CD4-positive, CD25-positive, alpha-beta regulatory T cell (primary cell): ENCODE measurements around the gene TNK2. TPM values are rescaled to one million over a fixed set of nuclear protein-coding genes. Genes with fewer than 3 reads are reported as not detected.

Source experiments
- ATAC-seq, 2 donors: fragments of 150-1000 bp; cut with Tn5 transposase; one replicate each; pipeline ENCODE4 v1.10.0; 2021; ENCODE audit warnings: low read depth in 2 of 2, moderate number of reproducible peaks in 2 of 2, moderate library complexity in 1 of 2
- DNase-seq, 3 donors: peaks; one replicate each; pipeline versions ENCODE4 v3.0.0 to v3.0.0-alpha.2; 2012 to 2022; ENCODE audit warnings: mixed read lengths in 1 of 3
- H3K27ac ChIP-seq: one replicate; pipeline ENCODE4 v1.7.0; 2013; ENCODE audit warnings: mild to moderate bottlenecking, low read length; ENCODE audit not compliant: insufficient read depth, poor library complexity, severe bottlenecking
- H3K27me3 ChIP-seq: one replicate; pipeline ENCODE4 v1.7.0; 2013; ENCODE audit warnings: low read length; ENCODE audit not compliant: control insufficient read depth, insufficient read depth
- H3K36me3 ChIP-seq: one replicate; pipeline ENCODE4 v1.7.0; 2013; ENCODE audit warnings: mild to moderate bottlenecking, low read length, moderate library complexity; ENCODE audit not compliant: control insufficient read depth, insufficient read depth
- H3K4me1 ChIP-seq: 2 replicates; pipeline ENCODE4 v1.7.0; 2013; ENCODE audit warnings: mild to moderate bottlenecking, low read length; ENCODE audit not compliant: insufficient read depth, control insufficient read depth, poor library complexity, severe bottlenecking
- H3K4me3 ChIP-seq: one replicate; pipeline ENCODE4 v1.7.0; 2013; ENCODE audit warnings: low read depth, mild to moderate bottlenecking, low read length, moderate library complexity
- H3K9me3 ChIP-seq, 2 experiments: 1 replicate in 1 of 2; 2 replicates in 1 of 2; pipeline ENCODE4 v1.7.0; 2013; ENCODE audit warnings: low read length in 2 of 2, mild to moderate bottlenecking in 1 of 2, moderate library complexity in 1 of 2; ENCODE audit not compliant: control insufficient read depth in 2 of 2
- H3K27ac Mint-ChIP-seq, 3 donors: one replicate each; pipeline ENCODE4 v1.8.0; 2020 to 2022; ENCODE audit warnings: mild to moderate bottlenecking in 3 of 3, mixed read lengths in 3 of 3, moderate library complexity in 2 of 3
- H3K27me3 Mint-ChIP-seq: one replicate; pipeline ENCODE4 v1.8.0; 2022; ENCODE audit warnings: mild to moderate bottlenecking, mixed read lengths
- H3K36me3 Mint-ChIP-seq: one replicate; pipeline ENCODE4 v1.8.0; 2020; ENCODE audit warnings: mixed read lengths
- H3K4me1 Mint-ChIP-seq, 4 donors: one replicate each; pipeline ENCODE4 v1.8.0; 2020 to 2022; ENCODE audit warnings: mixed read lengths in 4 of 4, mild to moderate bottlenecking in 1 of 4
- H3K4me3 Mint-ChIP-seq, 4 donors: one replicate each; pipeline ENCODE4 v1.8.0; 2020 to 2022; ENCODE audit warnings: mild to moderate bottlenecking in 4 of 4, mixed read lengths in 4 of 4, moderate library complexity in 3 of 4
- H3K9me3 Mint-ChIP-seq, 7 donors: one replicate each; pipeline ENCODE4 v1.8.0; 2020 to 2022; ENCODE audit warnings: mixed read lengths in 7 of 7, mild to moderate bottlenecking in 3 of 7, moderate library complexity in 2 of 7
- polyA plus RNA-seq, 4 donors: library from polyadenylated mRNA; unstranded; fragments of 300-500 nt; fragmentation: Illumina TruSeq; gene quantifications; one replicate each; pipeline ENCODE4 v1.2.3, GENCODE V29; 2021
- total RNA-seq: library from RNA; stranded (reverse); gene quantifications from one replicate; pipeline ENCODE4 v1.2.3, GENCODE V29; 2022

Gene TNK2
- total and polyA plus RNA-seq, 5 donors from 2014 or later, result 0.93 to 139 (median 2.1) TPM

- Mint-ChIP-seq H3K4me3 (peak overlapping the region in 1 of 4 donors; percentile 43), H3K4me1 (peaks cover 4 to 13% (median 8%) of the 10 kb centered on the region in 4 donors), H3K9me3 (no peaks in the 10 kb centered on the region), H3K36me3 (no peaks in the 10 kb centered on the region), H3K27me3 (peaks cover 21% of the 10 kb centered on the region), H3K27ac (peak overlapping the region in 1 of 3 donors; percentile 24)
- Histone ChIP-seq H3K4me3 (no peak overlapping the region), H3K36me3 (no peaks in the 10 kb centered on the region), H3K27me3 (peaks cover 1% of the 10 kb centered on the region), H3K27ac (no peak overlapping the region), H3K9me3 (no peaks in the 10 kb centered on the region), H3K4me1 (peaks cover 8% of the 10 kb centered on the region)
- DNase-seq, result peak in 2 of 3 donors; percentile 18 to 41
- ATAC-seq, result no peak
Observed at GRCh38 chr3:195849322-195850074, 58.9 kb downstream of the TNK2 start.

DNA sequence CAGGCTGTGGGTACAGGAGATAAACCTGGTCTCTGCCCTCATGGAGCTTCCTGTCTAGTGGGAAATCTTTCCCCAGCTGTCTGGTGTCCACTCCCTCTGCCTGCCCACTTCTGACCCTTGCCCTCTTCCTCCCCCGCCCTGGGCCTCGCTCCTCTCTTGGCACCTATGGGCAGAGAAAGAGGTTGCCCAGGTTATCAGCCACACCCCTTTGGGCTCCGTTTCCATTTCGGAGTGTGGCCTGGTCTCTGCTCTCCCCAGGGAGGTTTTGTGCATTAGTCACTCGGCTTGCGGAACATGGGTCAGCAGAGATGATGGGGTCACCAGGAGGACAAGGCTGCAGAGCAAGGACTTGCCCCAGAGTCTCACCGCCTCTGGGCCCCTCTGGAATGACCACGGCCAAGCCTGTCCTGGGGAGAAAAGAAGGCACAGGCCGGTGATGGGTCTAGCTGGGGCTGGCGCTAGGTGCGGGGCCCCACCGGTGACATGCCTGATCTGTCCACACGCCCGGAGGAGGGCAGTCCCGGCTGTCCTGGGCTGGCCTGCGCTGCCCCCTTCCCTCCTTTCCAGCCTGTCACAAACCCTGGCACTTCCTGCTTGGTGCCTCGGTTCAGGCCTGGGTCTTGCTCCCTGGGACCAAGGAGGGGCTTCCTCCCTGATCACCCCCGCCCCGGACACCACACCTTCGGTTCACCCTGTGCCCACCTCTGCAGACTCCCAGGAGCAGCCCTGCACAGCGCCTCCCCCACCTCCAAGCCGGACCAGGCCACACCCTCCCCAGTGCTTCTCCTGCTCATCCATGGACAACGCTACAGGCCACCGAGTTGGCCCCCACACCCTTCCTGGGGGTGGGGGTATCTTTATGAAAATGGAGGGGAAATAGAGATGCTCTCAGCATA, 61.0 kb downstream of the TNK2 start:
- no peaks in the 10 kb centered on the region for H3K36me3 ChIP-seq
- peaks cover 24% of the 10 kb centered on the region for H3K27me3 Mint-ChIP-seq
- no peaks in the 10 kb centered on the region for H3K9me3 Mint-ChIP-seq
- H3K9me3 ChIP-seq, result no peaks in the 10 kb centered on the region
- H3K4me1 ChIP-seq, result peaks cover 8% of the 10 kb centered on the region
- peaks cover 1% of the 10 kb centered on the region for H3K27me3 ChIP-seq
- no peak overlapping the region for H3K4me3 Mint-ChIP-seq
- H3K4me3 ChIP-seq, result no peak overlapping the region
- H3K27ac ChIP-seq, result no peak overlapping the region
- DNase-seq (no peak), ATAC-seq (no peak)
- H3K27ac Mint-ChIP-seq, result no peak overlapping the region
- H3K36me3 Mint-ChIP-seq, result no peaks in the 10 kb centered on the region
- peaks cover 4 to 13% (median 8%) of the 10 kb centered on the region in 4 donors for H3K4me1 Mint-ChIP-seq

DNA sequence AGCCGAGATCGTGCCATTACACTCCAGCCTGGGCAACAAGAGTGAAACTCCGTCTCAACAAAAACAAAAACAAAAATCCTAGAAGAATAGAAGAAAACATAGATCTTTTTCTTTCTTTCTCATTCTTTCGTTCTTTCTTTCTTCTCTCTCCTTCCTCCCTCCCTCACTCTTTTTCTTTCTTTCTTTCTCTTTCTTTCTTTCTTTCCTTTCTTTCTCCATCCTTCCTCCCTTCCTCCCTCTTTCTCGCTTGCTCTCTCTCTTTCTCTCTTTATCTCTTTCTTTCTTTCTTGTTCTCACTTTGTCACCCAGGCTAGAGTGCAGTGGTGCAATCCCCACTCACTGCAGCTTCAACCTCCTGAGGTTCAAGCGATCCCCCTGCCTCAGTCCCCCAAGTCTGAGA, 62.9 kb downstream of the TNK2 start:
- H3K9me3 ChIP-seq, result no peaks in the 10 kb centered on the region
- no peaks in the 10 kb centered on the region for H3K4me1 ChIP-seq
- H3K4me3 ChIP-seq, result no peak overlapping the region
- DNase-seq (no peak), ATAC-seq (no peak)
- no peaks in the 10 kb centered on the region for H3K36me3 ChIP-seq
- Mint-ChIP-seq H3K36me3 (no peaks in the 10 kb centered on the region), H3K9me3 (no peaks in the 10 kb centered on the region), H3K27ac (no peak overlapping the region), H3K27me3 (peaks cover 10% of the 10 kb centered on the region), H3K4me1 (peaks cover 0 to 6% (median 1%) of the 10 kb centered on the region in 4 donors), H3K4me3 (no peak overlapping the region)
- no peaks in the 10 kb centered on the region for H3K27me3 ChIP-seq
- no peak overlapping the region for H3K27ac ChIP-seq

DNA sequence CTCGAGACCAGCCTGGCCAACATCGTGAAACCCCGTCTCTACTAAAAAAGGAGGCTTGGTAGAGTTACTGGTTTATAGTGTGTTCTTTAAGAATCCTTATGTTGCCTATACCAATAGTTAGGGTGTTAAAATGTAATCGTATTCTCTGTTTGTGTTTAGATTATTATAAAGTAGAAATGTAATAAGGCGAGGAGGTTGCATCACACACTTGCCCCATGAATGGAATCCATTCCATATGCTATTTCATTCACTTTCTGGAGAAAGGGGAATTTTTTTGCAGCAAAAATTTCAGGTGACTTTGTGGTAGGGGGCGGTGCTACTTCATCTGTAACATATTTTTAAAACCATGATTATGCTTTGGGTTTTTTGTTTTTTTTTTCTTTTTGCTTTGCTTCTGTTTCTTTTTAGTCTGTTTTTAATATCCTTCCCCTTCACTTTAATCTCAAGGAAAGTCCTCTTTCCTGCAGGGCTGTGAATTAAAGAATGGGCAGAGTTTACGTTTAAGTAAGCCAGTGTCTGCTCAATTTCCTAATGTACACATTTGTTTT, 63.6 kb downstream of the TNK2 start:
- no peaks in the 10 kb centered on the region for H3K9me3 Mint-ChIP-seq
- no peaks in the 10 kb centered on the region for H3K4me1 ChIP-seq
- no peaks in the 10 kb centered on the region for H3K36me3 Mint-ChIP-seq
- H3K27ac ChIP-seq, result no peak overlapping the region
- ATAC-seq (no peak), DNase-seq (no peak)
- H3K4me1 Mint-ChIP-seq, result peaks cover 0 to 6% (median 1%) of the 10 kb centered on the region in 4 donors
- H3K4me3 ChIP-seq, result no peak overlapping the region
- H3K36me3 ChIP-seq, result no peaks in the 10 kb centered on the region
- H3K9me3 ChIP-seq, result no peaks in the 10 kb centered on the region
- no peaks in the 10 kb centered on the region for H3K27me3 ChIP-seq
- peaks cover 10% of the 10 kb centered on the region for H3K27me3 Mint-ChIP-seq
- peak overlapping the region in 1 of 3 donors; percentile 53 for H3K27ac Mint-ChIP-seq
- H3K4me3 Mint-ChIP-seq, result no peak overlapping the region

DNA sequence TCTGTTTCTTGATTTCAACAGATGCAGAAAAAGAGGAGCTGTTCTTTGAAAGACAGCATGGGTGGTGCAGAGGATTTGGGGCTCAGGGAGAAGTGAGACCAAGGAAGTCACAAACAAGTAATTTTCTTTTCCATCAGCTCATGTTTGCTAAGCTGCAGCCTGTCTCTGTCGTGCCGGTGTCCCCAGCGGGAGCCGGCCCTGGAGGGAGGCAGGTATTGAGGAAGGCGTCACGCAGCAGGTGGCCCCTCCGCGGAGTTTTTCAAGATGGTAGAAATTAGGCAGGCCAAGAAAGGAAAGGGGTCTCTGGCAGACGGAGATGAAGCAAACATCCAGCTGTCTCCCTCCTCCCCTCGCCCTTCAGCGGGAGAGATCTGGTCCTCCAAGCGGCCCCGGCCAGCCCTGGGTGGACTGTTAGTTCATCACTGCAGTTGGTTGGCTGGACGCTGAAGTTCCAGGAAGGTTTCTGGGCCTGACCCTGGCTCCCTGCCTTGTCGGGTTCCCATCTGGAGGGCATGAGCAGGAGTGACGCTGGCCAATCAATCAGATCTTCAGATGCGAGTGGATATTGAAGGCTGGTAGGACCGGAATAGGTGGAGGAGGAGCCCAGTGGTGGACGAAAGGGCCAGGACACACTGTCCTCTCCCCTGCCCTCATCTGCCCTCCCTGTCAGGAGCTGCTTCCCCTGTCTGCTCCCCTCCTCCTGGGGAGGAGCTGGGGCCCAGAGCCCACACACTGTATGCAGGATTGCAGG, 68.9 kb downstream of the TNK2 start:
- Histone ChIP-seq H3K4me3 (no peak overlapping the region), H3K27me3 (no peaks in the 10 kb centered on the region), H3K9me3 (no peaks in the 10 kb centered on the region), H3K27ac (no peak overlapping the region), H3K4me1 (no peaks in the 10 kb centered on the region), H3K36me3 (no peaks in the 10 kb centered on the region)
- Mint-ChIP-seq H3K4me1 (no peaks in the 10 kb centered on the region), H3K27me3 (peaks cover 12% of the 10 kb centered on the region), H3K4me3 (no peak overlapping the region), H3K36me3 (no peaks in the 10 kb centered on the region), H3K9me3 (peaks cover 0 to 2% (median 0%) of the 10 kb centered on the region in 7 donors), H3K27ac (no peak overlapping the region)
- DNase-seq (no peak), ATAC-seq (no peak)

DNA sequence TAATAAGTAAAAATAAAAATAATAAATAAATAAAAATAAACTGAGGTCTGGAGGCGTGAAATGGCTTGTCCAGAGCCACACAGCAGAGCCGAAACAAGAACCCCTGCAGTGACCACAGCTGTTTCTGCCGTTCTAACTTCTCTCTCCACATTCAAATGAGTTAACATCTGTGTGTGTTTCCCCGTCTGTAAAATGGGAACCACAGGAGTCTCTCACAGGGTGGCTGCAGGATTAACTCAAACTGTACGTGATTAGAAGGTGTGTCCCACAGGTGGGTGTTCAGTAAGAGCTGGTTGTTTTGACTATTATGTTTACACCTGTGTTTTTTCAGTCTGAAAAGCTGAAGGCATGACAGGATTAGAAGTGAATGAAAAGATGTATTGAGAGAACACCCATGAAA, 69.6 kb downstream of the TNK2 start:
- Histone ChIP-seq H3K4me1 (no peaks in the 10 kb centered on the region), H3K9me3 (no peaks in the 10 kb centered on the region), H3K27me3 (no peaks in the 10 kb centered on the region), H3K27ac (no peak overlapping the region), H3K36me3 (no peaks in the 10 kb centered on the region), H3K4me3 (no peak overlapping the region)
- no peak overlapping the region for H3K4me3 Mint-ChIP-seq
- peaks cover 0 to 2% (median 0%) of the 10 kb centered on the region in 7 donors for H3K9me3 Mint-ChIP-seq
- H3K27me3 Mint-ChIP-seq, result peaks cover 12% of the 10 kb centered on the region
- ATAC-seq (no peak), DNase-seq (no peak)
- H3K36me3 Mint-ChIP-seq, result no peaks in the 10 kb centered on the region
- H3K27ac Mint-ChIP-seq, result peak overlapping the region in 1 of 3 donors; percentile 71
- H3K4me1 Mint-ChIP-seq, result no peaks in the 10 kb centered on the region

- Histone ChIP-seq H3K36me3 (no peaks in the 10 kb centered on the region), H3K4me3 (no peak overlapping the region), H3K4me1 (no peaks in the 10 kb centered on the region), H3K27ac (no peak overlapping the region), H3K27me3 (no peaks in the 10 kb centered on the region), H3K9me3 (no peaks in the 10 kb centered on the region)
- no peaks in the 10 kb centered on the region for H3K36me3 Mint-ChIP-seq
- DNase-seq (no peak), ATAC-seq (no peak)
- no peak overlapping the region for H3K4me3 Mint-ChIP-seq
- peaks cover 0 to 2% (median 0%) of the 10 kb centered on the region in 7 donors for H3K9me3 Mint-ChIP-seq
- H3K4me1 Mint-ChIP-seq, result no peaks in the 10 kb centered on the region
- H3K27me3 Mint-ChIP-seq, result peaks cover 9% of the 10 kb centered on the region
- H3K27ac Mint-ChIP-seq, result peak overlapping the region in 1 of 3 donors; percentile 44
Observed at GRCh38 chr3:195836476-195837135, 71.7 kb downstream of the TNK2 start.
